ENCODE results near the gene MYH11.
"Not testable (repeated sequence)": the region's sequence is repeated elsewhere in the genome, so short reads cannot be mapped to it uniquely, and the experiment has no call there.

The MYH11 gene

GRCh38 chr16:15747937-15748336 is 108.9 kb downstream of the MYH11 start:
- DNase-seq, result no peak

- DNase-seq, result no peak
Measured at GRCh38 chr16:15746332-15746731, 110.5 kb downstream of the MYH11 start.

GRCh38 chr16:15743657-15744056 is 113.2 kb downstream of the MYH11 start:
- no peak for DNase-seq

- DNase-seq, result no peak
Measured at GRCh38 chr16:15742716-15743115, 114.1 kb downstream of the MYH11 start.

- DNase-seq, result no peak
Measured at GRCh38 chr16:15741207-15741871, 115.5 kb downstream of the MYH11 start.

GRCh38 chr16:15739950-15740349 is 116.9 kb downstream of the MYH11 start:
- no peak for DNase-seq

GRCh38 chr16:15739464-15739863 is 117.4 kb downstream of the MYH11 start:
- DNase-seq, result no peak

GRCh38 chr16:15737140-15737644 is 119.6 kb downstream of the MYH11 start:
- no peak for DNase-seq

- no peak for DNase-seq
Measured at GRCh38 chr16:15736529-15736928, 120.3 kb downstream of the MYH11 start.

- no peak for DNase-seq
Measured at GRCh38 chr16:15735610-15736009, 121.2 kb downstream of the MYH11 start.

GRCh38 chr16:15732416-15732815 is 124.4 kb downstream of the MYH11 start:
- DNase-seq, result no peak

- DNase-seq, result no peak
Measured at GRCh38 chr16:15729152-15729551, 127.7 kb downstream of the MYH11 start.

- not testable (repeated sequence) for DNase-seq
Measured at GRCh38 chr16:15727697-15728096, 129.1 kb downstream of the MYH11 start.

- no peak for DNase-seq
Measured at GRCh38 chr16:15726715-15727114, 130.1 kb downstream of the MYH11 start.

GRCh38 chr16:15725641-15726240 is 131.1 kb downstream of the MYH11 start:
- DNase-seq, result no peak

GRCh38 chr16:15723808-15724207 is 133.0 kb downstream of the MYH11 start:
- DNase-seq, result no peak

- no peak for DNase-seq
Measured at GRCh38 chr16:15721018-15721417, 135.8 kb downstream of the MYH11 start.

- no peak for DNase-seq
Measured at GRCh38 chr16:15716694-15717447, 140.0 kb downstream of the MYH11 start.

GRCh38 chr16:15715221-15715620 is 141.6 kb downstream of the MYH11 start:
- DNase-seq, result no peak

GRCh38 chr16:15714393-15715172 is 142.2 kb downstream of the MYH11 start:
- no peak for DNase-seq

GRCh38 chr16:15708997-15709396 is 147.8 kb downstream of the MYH11 start:
- no peak for DNase-seq

GRCh38 chr16:15708096-15708495 is 148.7 kb downstream of the MYH11 start:
- DNase-seq, result no peak

- DNase-seq, result no peak
Measured at GRCh38 chr16:15707332-15707731, 149.5 kb downstream of the MYH11 start.
